Gastrocnemius medialis (tissue), 4 donors: ENCODE measurements around the gene TRIP11. TPM values are rescaled to one million over a fixed set of nuclear protein-coding genes. Genes with fewer than 3 reads are reported as not detected.

ENCODE experiments used
- ATAC-seq, 2 donors: fragments of 150-250 bp; one replicate each; pipeline ENCODE4 v1.9.1; 2016
- DNase-seq, 2 donors: peaks; one replicate each; pipeline ENCODE4 v3.0.0-alpha.2; 2019
- H3K27ac ChIP-seq, 4 donors: fragments of 200-600 bp; sonication (generic); 1 replicate in 1 of 4; 2 replicates in 3 of 4; pipeline ENCODE4 v1.5.1; 2016 to 2018; ENCODE audit warnings: mild to moderate bottlenecking in 2 of 4, moderate library complexity in 1 of 4
- H3K27me3 ChIP-seq, 3 donors: fragments of 200-600 bp; sonication (generic) in 2 of 3; 1 replicate in 1 of 3; 2 replicates in 2 of 3; pipeline versions ENCODE4 v1.5.1 to v1.6.0; 2016 to 2019; ENCODE audit warnings: mild to moderate bottlenecking in 1 of 3, moderate library complexity in 1 of 3
- H3K36me3 ChIP-seq, 2 donors: fragments of 200-600 bp; sonication (generic) in 1 of 2; one replicate each; pipeline ENCODE4 v1.5.1; 2017 to 2018
- H3K4me1 ChIP-seq, 2 donors: fragments of 200-600 bp; sonication (generic) in 1 of 2; one replicate each; pipeline ENCODE4 v1.5.1; 2016 to 2017; ENCODE audit warnings: mild to moderate bottlenecking in 2 of 2
- H3K4me3 ChIP-seq, 4 donors: fragments of 200-600 bp; sonication (generic) in 3 of 4; 1 replicate in 1 of 4; 2 replicates in 3 of 4; pipeline ENCODE4 v1.5.1; 2016 to 2019; ENCODE audit warnings: mild to moderate bottlenecking in 2 of 4
- H3K9me3 ChIP-seq, 3 donors: fragments of 200-600 bp; sonication (generic) in 2 of 3; 1 replicate in 1 of 3; 2 replicates in 2 of 3; pipeline ENCODE4 v1.5.1; 2016 to 2019
- POLR2A ChIP-seq, 2 donors: fragments of 450-650 bp; IDR thresholded peaks; one replicate each; pipeline ENCODE4 v1.6.1; 2017; ENCODE audit warnings: antibody characterized with exemption in 2 of 2, mild to moderate bottlenecking in 2 of 2, moderate library complexity in 2 of 2
- in situ Hi-C, 4 donors: fragments of 200-750 bp; cut with MboI; loops; one replicate each; pipeline versions ENCODE4 v1.15.0 to v1.8.0; 2017; ENCODE audit warnings: low sequenced_read_pairs in 4 of 4
- intact Hi-C: fragments of 100-400 bp; cut with DNase I; formaldehyde crosslinking; loops from one replicate; pipeline ENCODE4 v1.15.1; 2023; ENCODE audit warnings: low total_unique reads
- total RNA-seq, 4 donors: library from RNA; depleted of rRNA; stranded (reverse); fragments of >200 nt; gene quantifications; one replicate each; pipeline versions ENCODE4 v1.1.0 to v1.2.3, GENCODE V29; 2016
- TF ChIP-seq, protein P1 (sequence below), 5 experiments: fragments of 450-650 bp in 3 of 5; fragments of 200-600 bp in 2 of 5; sonication (generic) in 2 of 5; IDR thresholded peaks in 4 of 5; conservative IDR thresholded peaks in 1 of 5; 1 replicate in 4 of 5; 2 replicates in 1 of 5; pipeline ENCODE4 v1.5.1; 2016 to 2019; ENCODE audit warnings: antibody characterized with exemption in 5 of 5, mild to moderate bottlenecking in 3 of 5, moderate library complexity in 3 of 5

TRIP11 gene
- total RNA-seq, 4 donors from 2014 or later, result 22.0 to 39.6 (median 30.2) TPM

DNA sequence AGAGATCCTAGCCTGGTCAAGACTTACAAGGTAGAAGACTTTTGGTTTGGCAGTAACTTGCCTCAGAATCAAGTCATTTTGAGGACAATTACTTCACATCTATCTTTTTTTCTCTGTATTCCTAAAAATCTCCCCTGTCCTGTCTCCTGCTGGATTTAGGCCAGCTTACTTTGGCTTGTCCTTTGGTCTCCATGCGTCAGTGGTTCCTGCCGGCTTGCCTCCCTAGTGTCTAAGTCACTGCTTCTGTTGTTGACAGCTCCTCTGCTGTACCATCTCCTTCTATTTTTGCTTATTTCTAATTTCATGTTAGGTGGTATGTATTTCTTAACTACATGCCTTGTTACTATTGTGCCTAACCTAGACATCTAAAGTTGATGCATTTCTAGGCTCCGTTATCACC lies 52.7 kb downstream of the TRIP11 start:
- Histone ChIP-seq H3K27me3 (no peaks in the 10 kb centered on the region), H3K9me3 (no peaks in the 10 kb centered on the region), H3K4me1 (peaks cover 8 to 11% of the 10 kb centered on the region in 2 donors), H3K4me3 (no peak overlapping the region), H3K27ac (no peak overlapping the region), H3K36me3 (peaks cover 0 to 60% of the 10 kb centered on the region in 2 donors)
- intact Hi-C loops, result no loop called here
- in situ Hi-C loops, result no loop called here
- no peak for DNase-seq
- TF ChIP-seq, protein P1, sequence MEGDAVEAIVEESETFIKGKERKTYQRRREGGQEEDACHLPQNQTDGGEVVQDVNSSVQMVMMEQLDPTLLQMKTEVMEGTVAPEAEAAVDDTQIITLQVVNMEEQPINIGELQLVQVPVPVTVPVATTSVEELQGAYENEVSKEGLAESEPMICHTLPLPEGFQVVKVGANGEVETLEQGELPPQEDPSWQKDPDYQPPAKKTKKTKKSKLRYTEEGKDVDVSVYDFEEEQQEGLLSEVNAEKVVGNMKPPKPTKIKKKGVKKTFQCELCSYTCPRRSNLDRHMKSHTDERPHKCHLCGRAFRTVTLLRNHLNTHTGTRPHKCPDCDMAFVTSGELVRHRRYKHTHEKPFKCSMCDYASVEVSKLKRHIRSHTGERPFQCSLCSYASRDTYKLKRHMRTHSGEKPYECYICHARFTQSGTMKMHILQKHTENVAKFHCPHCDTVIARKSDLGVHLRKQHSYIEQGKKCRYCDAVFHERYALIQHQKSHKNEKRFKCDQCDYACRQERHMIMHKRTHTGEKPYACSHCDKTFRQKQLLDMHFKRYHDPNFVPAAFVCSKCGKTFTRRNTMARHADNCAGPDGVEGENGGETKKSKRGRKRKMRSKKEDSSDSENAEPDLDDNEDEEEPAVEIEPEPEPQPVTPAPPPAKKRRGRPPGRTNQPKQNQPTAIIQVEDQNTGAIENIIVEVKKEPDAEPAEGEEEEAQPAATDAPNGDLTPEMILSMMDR (IDR thresholded peaks at IDR 0.05 in 4 of 5, conservative IDR thresholded peaks at IDR 0.05 in 1 of 5), result no peak
- no peak for TF ChIP-seq POLR2A (IDR thresholded peaks at IDR 0.05)
- ATAC-seq, result no peak

DNA sequence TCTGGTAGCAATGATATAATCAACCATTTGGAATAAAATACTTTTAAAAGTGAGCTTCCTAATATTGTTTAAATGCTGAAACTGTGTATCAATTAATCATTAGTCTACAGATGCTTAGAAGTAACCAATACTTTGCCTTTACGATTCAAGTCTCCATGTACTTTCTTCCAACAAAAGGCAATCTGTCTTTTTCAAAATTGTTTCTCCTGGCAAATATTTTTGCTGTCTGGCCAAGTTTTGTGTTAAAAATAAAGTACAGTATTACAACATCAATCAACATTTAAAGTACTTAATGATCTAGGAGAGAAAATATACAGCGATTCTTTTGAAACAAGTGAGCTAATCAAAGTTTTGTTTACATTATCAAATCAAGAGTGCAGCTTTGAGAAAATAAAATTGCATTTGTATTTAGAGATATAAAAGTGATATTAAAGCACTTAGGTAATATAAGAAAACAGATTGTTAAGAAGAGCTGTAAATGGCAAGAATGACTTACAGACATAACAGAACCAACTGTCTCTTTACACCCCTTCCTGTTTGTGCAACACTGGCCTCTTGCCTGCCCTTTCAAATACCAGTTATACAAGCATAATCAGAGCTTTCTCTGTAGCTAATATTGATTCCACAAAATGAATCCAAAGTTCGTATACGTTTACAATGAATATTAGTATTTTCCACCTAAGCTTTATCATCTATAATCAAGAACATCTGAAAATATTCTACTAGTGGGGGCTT lies 54.2 kb downstream of the TRIP11 start:
- Histone ChIP-seq H3K27me3 (no peaks in the 10 kb centered on the region), H3K4me3 (no peak overlapping the region), H3K9me3 (no peaks in the 10 kb centered on the region), H3K36me3 (peaks cover 0 to 46% of the 10 kb centered on the region in 2 donors), H3K4me1 (peaks cover 8 to 19% of the 10 kb centered on the region in 2 donors), H3K27ac (peak overlapping the region in 2 of 4 donors; percentile 20 to 42)
- in situ Hi-C loops, result no loop called here
- ATAC-seq, result no peak
- no peak for TF ChIP-seq POLR2A (IDR thresholded peaks at IDR 0.05)
- TF ChIP-seq, protein P1 (IDR thresholded peaks at IDR 0.05 in 4 of 5, conservative IDR thresholded peaks at IDR 0.05 in 1 of 5), result no peak
- intact Hi-C loops, result no loop called here
- DNase-seq, result no peak

DNA sequence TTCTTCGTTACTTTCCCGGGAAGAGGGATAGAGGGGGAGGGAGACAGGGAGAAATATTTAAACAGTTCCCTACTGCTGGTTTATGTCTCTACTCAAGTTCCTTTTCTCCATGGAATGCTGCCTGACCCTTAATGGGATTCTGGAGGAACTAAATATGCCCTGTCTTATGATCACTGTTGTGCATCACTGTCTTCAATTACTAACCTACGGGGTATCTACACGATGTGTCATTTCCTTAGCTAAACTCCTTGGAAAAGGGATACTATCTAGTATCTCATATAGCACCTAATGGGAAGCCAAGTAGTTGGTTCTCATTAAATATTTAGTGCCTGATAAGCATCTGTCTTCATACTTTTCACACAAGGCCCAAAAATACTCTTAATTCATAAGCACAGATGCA lies 54.9 kb downstream of the TRIP11 start:
- in situ Hi-C loops (no loop called here), intact Hi-C loops (no loop called here)
- no peak for ATAC-seq
- H3K4me1 ChIP-seq, result peaks cover 8 to 23% of the 10 kb centered on the region in 2 donors
- H3K36me3 ChIP-seq, result peaks cover 0 to 45% of the 10 kb centered on the region in 2 donors
- H3K4me3 ChIP-seq, result no peak overlapping the region
- peak overlapping the region in 2 of 4 donors; percentile 20 to 42 for H3K27ac ChIP-seq
- TF ChIP-seq POLR2A (IDR thresholded peaks at IDR 0.05), result no peak
- TF ChIP-seq, protein P1 (IDR thresholded peaks at IDR 0.05 in 4 of 5, conservative IDR thresholded peaks at IDR 0.05 in 1 of 5), result no peak
- H3K27me3 ChIP-seq, result no peaks in the 10 kb centered on the region
- DNase-seq, result no peak
- H3K9me3 ChIP-seq, result no peaks in the 10 kb centered on the region

DNA sequence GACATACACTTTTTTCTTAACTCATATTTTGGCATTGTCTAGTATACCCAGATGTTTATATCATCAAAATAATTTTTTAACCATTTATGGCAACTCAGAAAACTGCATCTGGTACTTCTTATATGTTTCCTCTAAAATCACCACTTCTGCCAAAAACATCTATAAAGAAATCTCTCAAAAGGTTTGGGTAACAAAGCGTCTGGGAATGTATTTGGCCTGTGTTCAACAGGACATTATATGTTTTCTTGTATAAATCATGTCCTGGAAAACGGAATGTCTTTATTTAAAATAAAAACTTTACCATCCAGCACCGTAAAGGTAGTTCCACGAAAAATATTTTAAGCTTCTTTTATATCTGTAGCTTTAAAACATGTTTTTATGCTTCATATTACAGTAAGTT lies 56.3 kb downstream of the TRIP11 start:
- no peak for ATAC-seq
- Histone ChIP-seq H3K4me3 (no peak overlapping the region), H3K27me3 (no peaks in the 10 kb centered on the region), H3K4me1 (peaks cover 8 to 32% of the 10 kb centered on the region in 2 donors), H3K9me3 (no peaks in the 10 kb centered on the region), H3K36me3 (peaks cover 0 to 33% of the 10 kb centered on the region in 2 donors), H3K27ac (no peak overlapping the region)
- in situ Hi-C loops, result no loop called here
- DNase-seq, result no peak
- TF ChIP-seq, protein P1 (IDR thresholded peaks at IDR 0.05 in 4 of 5, conservative IDR thresholded peaks at IDR 0.05 in 1 of 5), result no peak
- no peak for TF ChIP-seq POLR2A (IDR thresholded peaks at IDR 0.05)
- intact Hi-C loops, result no loop called here
